Activated CD8-positive, alpha-beta memory T cell treated with anti-CD3 and anti-CD28 coated beads, Interleukin-2, amount 10 ng/mL, durations not matched to agents 7 days and 5 days (primary cell): ENCODE measurements around the gene CNTD1. TPM values are rescaled to one million over a fixed set of nuclear protein-coding genes. Genes with fewer than 3 reads are reported as not detected.

Experiments used
- ATAC-seq: fragments of 150-1000 bp; cut with Tn5 transposase; one replicate; pipeline ENCODE4 v1.10.0; 2021; ENCODE audit warnings: moderate library complexity
- CTCF ChIA-PET: fragments of 350-600 bp; sonication (Branson Sonifier 250); formaldehyde crosslinking; loops from one replicate; lab custom pipeline; 2021; ENCODE audit warnings: antibody characterized with exemption; lab: Charles Lee
- DNase-seq: peaks from one replicate; pipeline ENCODE4 v3.0.0-alpha.2; 2020
- H3K27ac Mint-ChIP-seq: one replicate; pipeline ENCODE4 v1.8.0; 2021; ENCODE audit warnings: mild to moderate bottlenecking, mixed read lengths
- H3K27me3 Mint-ChIP-seq: one replicate; pipeline ENCODE4 v1.8.0; 2021; ENCODE audit warnings: mixed read lengths
- H3K36me3 Mint-ChIP-seq: one replicate; pipeline ENCODE4 v1.8.0; 2021; ENCODE audit warnings: mild to moderate bottlenecking, mixed read lengths
- H3K4me1 Mint-ChIP-seq: one replicate; pipeline ENCODE4 v1.8.0; 2021; ENCODE audit warnings: mixed read lengths
- H3K4me3 Mint-ChIP-seq: one replicate; pipeline ENCODE4 v1.8.0; 2021; ENCODE audit warnings: mild to moderate bottlenecking, moderate library complexity, mixed read lengths
- H3K9me3 Mint-ChIP-seq: one replicate; pipeline ENCODE4 v1.8.0; 2022; ENCODE audit warnings: low read depth, mixed read lengths
- total RNA-seq, 2 experiments: library from RNA; stranded (reverse); gene quantifications; one replicate each; pipeline ENCODE4 v1.2.3, GENCODE V29; 2021

Gene CNTD1, protein sequence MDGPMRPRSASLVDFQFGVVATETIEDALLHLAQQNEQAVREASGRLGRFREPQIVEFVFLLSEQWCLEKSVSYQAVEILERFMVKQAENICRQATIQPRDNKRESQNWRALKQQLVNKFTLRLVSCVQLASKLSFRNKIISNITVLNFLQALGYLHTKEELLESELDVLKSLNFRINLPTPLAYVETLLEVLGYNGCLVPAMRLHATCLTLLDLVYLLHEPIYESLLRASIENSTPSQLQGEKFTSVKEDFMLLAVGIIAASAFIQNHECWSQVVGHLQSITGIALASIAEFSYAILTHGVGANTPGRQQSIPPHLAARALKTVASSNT
- total RNA-seq = not detected

DNA sequence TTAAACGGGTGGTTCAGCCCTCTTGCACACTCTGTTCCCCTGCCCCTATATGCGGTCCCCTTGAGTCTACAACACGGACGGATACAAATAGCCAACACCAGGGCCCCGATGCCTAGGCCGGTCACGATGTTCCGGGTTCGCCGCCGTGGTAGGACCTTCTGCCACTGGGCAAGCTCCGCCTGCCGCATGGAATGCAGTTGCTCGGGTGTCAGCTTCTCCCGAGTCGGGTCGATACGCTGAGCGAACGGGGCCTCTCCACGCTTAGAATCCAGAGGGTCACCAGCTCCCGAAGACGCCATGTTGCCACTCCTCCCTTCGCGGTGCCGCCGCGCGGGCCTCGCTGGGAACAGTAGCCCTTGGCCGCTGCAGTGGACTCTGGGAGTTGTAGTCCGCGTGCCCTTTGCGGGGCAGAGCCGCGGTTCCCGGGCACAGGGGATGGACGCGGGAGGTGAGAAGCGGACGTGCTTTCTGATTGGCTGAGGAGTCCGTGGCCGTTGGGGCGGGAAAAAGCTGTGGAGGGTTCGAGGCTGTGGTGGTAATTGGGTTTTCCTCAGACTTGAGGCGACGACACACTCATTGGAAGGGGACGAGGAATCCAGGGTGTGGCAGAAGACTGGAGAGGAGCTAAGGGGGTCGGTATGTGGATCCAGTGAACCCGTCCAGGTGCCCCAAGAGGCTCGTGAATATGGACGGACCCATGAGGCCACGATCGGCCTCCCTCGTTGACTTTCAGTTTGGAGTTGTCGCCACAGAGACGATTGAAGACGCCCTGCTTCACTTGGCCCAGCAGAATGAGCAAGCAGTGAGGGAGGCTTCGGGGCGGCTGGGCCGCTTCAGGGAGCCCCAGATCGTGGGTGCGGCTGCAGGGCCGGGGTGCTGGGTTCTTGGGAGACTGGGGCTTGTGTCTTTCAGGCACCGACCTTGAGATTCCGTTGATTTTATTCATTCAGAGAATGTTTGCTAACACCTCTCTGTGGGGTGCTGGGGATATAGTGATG lies at the start of gene CNTD1, which contains the start of gene COA3:
CNTD1 (plus strand) TSS at position 479 of the 998 bp plus-strand sequence; CDS start at position 686, 207 bp downstream.
COA3 (minus strand) TSS at position 322 of the 998 bp plus-strand sequence; CDS start at position 299, 23 bp downstream.
- H3K4me1 Mint-ChIP-seq = peaks cover 19% of the 10 kb centered on the region
- H3K36me3 Mint-ChIP-seq = peaks cover 2% of the 10 kb centered on the region
- peak; percentile 100 for ATAC-seq
- peak within 1 kb of the TSS; percentile 94 for H3K4me3 Mint-ChIP-seq
- no peaks in the 10 kb centered on the region for H3K9me3 Mint-ChIP-seq
- DNase-seq = peak; percentile 90
- peak within 1 kb of the TSS; percentile 75 for H3K27ac Mint-ChIP-seq
- peaks cover 7% of the 10 kb centered on the region for H3K27me3 Mint-ChIP-seq
- CTCF ChIA-PET = interaction anchor here (0.6 to 1.8 kb wide), 6 partner anchors 17 to 221 kb away, joined by 3 to 6 read pairs (median 4); partner anchors contain the start of gene BECN1

DNA sequence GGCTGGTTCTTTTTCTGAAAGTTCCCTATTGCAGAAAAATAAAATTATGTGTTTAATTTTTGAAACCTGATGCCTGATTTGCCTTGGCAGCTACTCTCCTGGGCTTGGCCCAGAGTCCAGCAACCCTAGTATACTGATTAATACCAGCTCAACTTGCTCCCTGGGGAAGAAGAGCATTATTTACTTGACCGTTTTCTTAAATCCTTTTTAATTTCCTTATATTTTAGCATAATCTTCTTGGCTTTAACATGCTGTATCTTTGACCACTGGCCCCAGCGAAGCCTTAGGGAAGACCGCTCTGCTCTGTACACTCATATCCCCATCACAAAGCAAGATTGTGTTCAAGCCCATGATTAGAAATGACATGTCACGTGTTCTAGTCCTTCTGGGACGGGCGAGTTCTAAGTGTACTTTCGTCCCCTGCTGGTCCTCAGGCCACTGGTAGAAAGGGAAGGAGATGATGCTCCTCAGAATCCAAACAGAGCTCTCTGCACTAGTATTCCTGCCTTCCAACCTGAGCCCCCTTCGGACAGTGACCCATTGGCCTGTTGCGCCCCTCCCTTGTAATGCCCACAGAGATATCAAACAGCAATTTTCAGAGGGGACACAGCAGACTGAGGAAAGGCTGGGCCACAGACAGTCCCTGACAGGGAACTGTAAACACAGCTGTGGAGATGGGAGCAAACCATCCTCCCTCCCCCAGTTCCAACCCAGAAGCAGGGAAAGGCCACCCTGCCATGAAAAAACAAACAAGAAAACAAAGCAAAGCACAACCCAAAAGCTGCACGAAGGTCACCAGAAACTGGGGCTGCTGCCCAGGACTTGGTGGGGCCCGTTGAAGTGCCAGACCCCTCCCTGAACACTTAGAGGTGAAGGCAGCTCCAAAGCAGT lies 49.5 kb upstream of the CNTD1 start:
- Mint-ChIP-seq H3K36me3 (no peaks in the 10 kb centered on the region), H3K4me3 (no peak overlapping the region), H3K9me3 (no peaks in the 10 kb centered on the region), H3K27ac (no peak overlapping the region), H3K27me3 (peaks cover 58% of the 10 kb centered on the region), H3K4me1 (peaks cover 9% of the 10 kb centered on the region)
- CTCF ChIA-PET = interaction anchor here (1.1 to 2.8 kb wide), 7 partner anchors 12 to 171 kb away, joined by 3 to 11 read pairs (median 3); partner anchors contain the start of gene RAMP2
- no peak for DNase-seq
- ATAC-seq = no peak

DNA sequence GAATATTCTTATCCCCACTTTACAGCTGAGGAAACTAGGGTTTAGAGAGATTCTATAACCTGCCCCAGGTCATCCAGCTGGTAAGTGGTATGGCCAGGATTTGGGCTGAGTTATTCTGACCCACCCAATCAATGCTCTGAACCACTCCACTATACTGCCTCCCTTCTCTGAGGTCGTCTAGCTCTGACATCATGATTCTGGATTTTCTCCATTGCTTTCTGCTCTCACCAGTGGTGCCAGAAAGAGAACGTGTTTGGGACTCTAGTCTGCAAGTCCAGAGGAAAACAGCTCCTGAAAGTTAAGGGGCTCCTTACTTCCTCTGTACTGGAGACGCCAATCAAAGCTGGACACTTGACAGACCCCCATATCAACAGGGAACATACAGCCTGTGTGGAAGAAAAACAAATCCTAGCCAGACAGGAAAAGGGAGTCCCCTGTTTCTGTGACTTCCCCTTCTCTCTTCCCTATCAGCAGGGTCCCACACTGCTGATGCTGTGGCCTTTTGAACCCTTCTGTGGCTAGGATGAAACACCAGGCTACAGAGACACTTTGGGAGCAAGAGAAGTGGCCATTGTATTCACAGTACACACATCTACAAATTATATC lies 47.8 kb upstream of the CNTD1 start:
- H3K9me3 Mint-ChIP-seq = no peaks in the 10 kb centered on the region
- H3K27me3 Mint-ChIP-seq = peaks cover 64% of the 10 kb centered on the region

DNA sequence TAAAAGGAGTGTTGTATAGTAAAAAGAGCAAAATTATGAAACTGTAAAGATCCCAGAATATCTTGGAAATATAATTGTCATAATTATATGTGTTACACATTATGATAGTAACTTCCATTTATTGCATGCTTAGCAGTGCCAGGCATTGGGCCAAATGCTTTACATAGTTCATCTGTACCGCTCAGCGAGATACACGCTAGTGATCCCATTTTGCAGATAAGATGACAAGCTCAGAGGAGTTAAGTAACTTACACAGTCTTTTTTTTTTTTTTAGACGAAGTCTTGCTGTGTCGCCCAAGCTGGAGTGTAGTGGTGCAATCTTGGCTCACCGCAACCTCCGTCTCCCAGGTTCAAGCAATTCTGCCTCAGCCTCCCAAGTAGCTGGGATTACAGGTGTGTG lies 47.0 kb upstream of the CNTD1 start:
- DNase-seq (no peak), ATAC-seq (no peak)
- H3K9me3 Mint-ChIP-seq = no peaks in the 10 kb centered on the region
- H3K27ac Mint-ChIP-seq = no peak overlapping the region
- H3K4me1 Mint-ChIP-seq = no peaks in the 10 kb centered on the region
- H3K4me3 Mint-ChIP-seq = no peak overlapping the region
- H3K36me3 Mint-ChIP-seq = no peaks in the 10 kb centered on the region
- peaks cover 63% of the 10 kb centered on the region for H3K27me3 Mint-ChIP-seq
- CTCF ChIA-PET = interaction anchor here (2.8 kb wide), 1 partner anchor 12 kb away, joined by 11 read pairs; no protein-coding TSS in a partner anchor

More for the DNA sequence above, 47.8 kb upstream of the CNTD1 start:
- Mint-ChIP-seq H3K36me3 (no peaks in the 10 kb centered on the region), H3K4me1 (no peaks in the 10 kb centered on the region), H3K4me3 (no peak overlapping the region), H3K27ac (no peak overlapping the region)
- CTCF ChIA-PET = interaction anchor here (1.5 to 2.8 kb wide), 3 partner anchors 10 to 28 kb away, joined by 3 to 11 read pairs (median 6); partner anchors contain the start of gene RAMP2
- no peak for ATAC-seq
- DNase-seq = no peak

- CTCF ChIA-PET = interaction anchor here (1.0 to 1.5 kb wide), 3 partner anchors 9 to 177 kb away, joined by 3 to 7 read pairs (median 7); partner anchors contain the start of gene PSMC3IP
- H3K36me3 Mint-ChIP-seq = no peaks in the 10 kb centered on the region
- DNase-seq = no peak
- no peak for ATAC-seq
- H3K27me3 Mint-ChIP-seq = peaks cover 62% of the 10 kb centered on the region
- no peaks in the 10 kb centered on the region for H3K9me3 Mint-ChIP-seq
- H3K4me1 Mint-ChIP-seq = no peaks in the 10 kb centered on the region
- no peak overlapping the region for H3K4me3 Mint-ChIP-seq
- no peak overlapping the region for H3K27ac Mint-ChIP-seq
These were observed 43.9 kb upstream of the CNTD1 start for GRCh38 chr17:42754782-42755181.

DNA sequence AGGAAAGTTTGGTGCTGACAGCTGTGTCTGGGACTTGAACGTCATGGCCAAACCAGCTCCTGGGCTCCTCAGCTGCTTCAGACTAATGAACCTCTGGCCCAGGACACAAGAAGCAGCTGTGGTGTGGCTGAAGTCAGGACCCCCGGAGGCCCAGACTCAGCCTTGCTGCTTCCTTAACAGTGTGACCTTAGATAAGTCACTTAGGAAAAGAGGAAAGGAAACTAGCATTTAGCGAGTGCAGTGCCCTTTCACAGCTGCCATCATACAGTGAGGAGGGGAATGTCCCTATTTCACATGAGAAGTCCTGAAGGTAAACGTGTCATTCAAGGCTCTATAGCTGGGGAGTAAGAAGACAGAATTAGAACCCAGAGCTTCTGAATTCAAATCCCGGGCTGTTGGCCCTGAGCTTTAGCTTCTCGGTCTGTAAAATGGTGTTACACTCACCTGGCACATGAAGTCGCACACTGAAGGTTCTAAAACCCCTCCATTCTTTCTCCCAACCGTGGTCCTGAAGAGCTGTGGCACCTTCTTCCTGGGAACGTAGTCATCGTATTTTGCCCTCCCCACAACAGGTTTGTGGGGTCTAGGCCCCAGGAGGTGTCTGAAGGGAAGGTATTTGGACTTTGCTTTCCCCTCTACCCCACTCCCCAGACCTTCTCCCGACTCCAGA lies 38.5 kb upstream of the CNTD1 start:
- peaks cover 60% of the 10 kb centered on the region for H3K27me3 Mint-ChIP-seq
- H3K4me1 Mint-ChIP-seq = peaks cover 3% of the 10 kb centered on the region
- no peaks in the 10 kb centered on the region for H3K36me3 Mint-ChIP-seq
- DNase-seq (no peak), ATAC-seq (no peak)
- CTCF ChIA-PET = interaction anchor here (0.9 to 5.6 kb wide), 7 partner anchors 10 to 211 kb away, joined by 3 to 110 read pairs (median 4); partner anchors contain the start of genes PSMC3IP and VPS25
- no peaks in the 10 kb centered on the region for H3K9me3 Mint-ChIP-seq
- H3K27ac Mint-ChIP-seq = no peak overlapping the region
- no peak overlapping the region for H3K4me3 Mint-ChIP-seq

DNA sequence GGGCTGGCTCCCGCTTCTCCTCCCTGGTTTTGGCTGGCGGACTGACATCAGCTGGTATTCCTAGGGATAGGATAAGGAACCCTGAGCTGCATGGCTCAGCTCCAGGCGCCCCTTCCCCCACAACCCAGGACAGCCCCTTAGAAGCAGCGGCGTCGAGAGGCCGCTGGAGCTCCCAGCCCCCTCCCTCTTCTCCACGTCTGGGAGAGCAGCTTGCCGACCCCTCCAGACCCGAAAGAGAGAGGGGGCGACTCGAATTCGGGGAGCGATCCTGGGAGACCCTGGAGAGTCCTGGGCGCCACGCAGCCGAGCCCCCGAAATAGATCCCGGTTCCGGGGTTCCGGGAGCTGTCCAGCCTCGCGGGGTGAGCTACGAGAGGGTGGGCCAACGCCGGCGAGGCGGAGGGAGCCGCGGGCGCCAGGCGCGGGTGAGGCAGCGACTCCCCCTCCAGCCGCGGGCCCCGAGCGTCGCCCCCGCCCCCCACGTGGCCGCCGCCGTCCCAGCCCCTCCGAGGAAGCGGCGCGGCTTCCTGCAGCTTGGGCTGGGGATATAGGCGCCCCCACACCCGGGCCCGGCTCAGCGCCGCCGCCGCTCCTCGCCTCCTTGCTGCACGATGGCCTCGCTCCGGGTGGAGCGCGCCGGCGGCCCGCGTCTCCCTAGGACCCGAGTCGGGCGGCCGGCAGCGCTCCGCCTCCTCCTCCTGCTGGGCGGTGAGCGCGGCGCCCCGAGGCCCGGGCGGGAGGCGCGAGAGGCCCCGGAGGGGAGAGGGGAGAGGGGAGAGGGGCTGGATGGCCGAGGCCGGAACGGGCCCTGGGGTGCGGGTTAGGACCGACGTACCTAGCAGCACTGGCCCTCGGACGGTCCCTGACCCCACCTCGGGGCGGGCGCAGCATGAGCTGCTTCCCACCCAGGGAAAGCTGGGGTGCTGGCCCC lies 37.7 kb upstream of the CNTD1 start, which contains the start of gene RAMP2:
RAMP2 (plus strand) TSS at position 576 of the 930 bp plus-strand sequence; CDS start at position 611, 35 bp downstream.
- Mint-ChIP-seq H3K36me3 (no peaks in the 10 kb centered on the region), H3K27ac (no peak within 1 kb of the TSS), H3K9me3 (no peaks in the 10 kb centered on the region), H3K27me3 (peaks cover 60% of the 10 kb centered on the region), H3K4me3 (no peak within 1 kb of the TSS), H3K4me1 (peaks cover 3% of the 10 kb centered on the region)
- ATAC-seq = peak; percentile 42
- no peak for DNase-seq
- CTCF ChIA-PET = interaction anchor here (0.8 to 5.6 kb wide), 9 partner anchors 9 to 212 kb away, joined by 3 to 110 read pairs (median 4); partner anchors contain the start of genes PLEKHH3, PSMC3IP, RETREG3 and VPS25

GRCh38 chr17:42761638-42762037 lies 37.0 kb upstream of the CNTD1 start:
- no peak for ATAC-seq
- DNase-seq = no peak
- CTCF ChIA-PET = interaction anchor here (0.8 to 5.6 kb wide), 8 partner anchors 12 to 182 kb away, joined by 3 to 110 read pairs (median 5); partner anchors contain the start of genes PLEKHH3, PSMC3IP, RETREG3 and VPS25
- H3K4me3 Mint-ChIP-seq = no peak overlapping the region
- no peaks in the 10 kb centered on the region for H3K9me3 Mint-ChIP-seq
- H3K4me1 Mint-ChIP-seq = peaks cover 3% of the 10 kb centered on the region
- no peaks in the 10 kb centered on the region for H3K36me3 Mint-ChIP-seq
- H3K27ac Mint-ChIP-seq = no peak overlapping the region
- peaks cover 56% of the 10 kb centered on the region for H3K27me3 Mint-ChIP-seq

DNA sequence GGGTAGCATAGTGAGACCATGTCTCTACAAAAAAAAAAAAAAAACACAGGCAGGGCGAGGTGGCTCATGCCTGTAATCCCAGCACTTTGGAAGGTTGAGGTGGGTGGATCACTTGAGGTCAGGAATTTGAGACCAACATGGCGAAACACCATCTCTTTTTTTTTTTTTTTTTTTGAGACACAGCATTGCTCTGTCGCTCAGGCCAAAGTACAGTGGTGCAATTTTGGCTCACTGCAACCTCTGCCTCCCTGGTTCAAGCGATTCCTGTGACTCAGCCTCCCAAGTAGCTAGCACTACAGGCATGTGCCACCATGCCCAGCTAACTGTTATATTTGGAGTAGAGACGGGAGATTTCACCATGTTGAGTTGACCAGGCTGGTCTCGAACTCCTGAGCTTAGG lies 32.5 kb upstream of the CNTD1 start:
- ATAC-seq = no peak
- Mint-ChIP-seq H3K36me3 (no peaks in the 10 kb centered on the region), H3K27me3 (peaks cover 39% of the 10 kb centered on the region), H3K4me1 (no peaks in the 10 kb centered on the region), H3K9me3 (no peaks in the 10 kb centered on the region), H3K4me3 (no peak overlapping the region), H3K27ac (no peak overlapping the region)
- no peak for DNase-seq
- CTCF ChIA-PET = interaction anchor here (1.6 kb wide), 1 partner anchor 188 kb away, joined by 5 read pairs; the partner anchor contains the start of gene PSMC3IP

DNA sequence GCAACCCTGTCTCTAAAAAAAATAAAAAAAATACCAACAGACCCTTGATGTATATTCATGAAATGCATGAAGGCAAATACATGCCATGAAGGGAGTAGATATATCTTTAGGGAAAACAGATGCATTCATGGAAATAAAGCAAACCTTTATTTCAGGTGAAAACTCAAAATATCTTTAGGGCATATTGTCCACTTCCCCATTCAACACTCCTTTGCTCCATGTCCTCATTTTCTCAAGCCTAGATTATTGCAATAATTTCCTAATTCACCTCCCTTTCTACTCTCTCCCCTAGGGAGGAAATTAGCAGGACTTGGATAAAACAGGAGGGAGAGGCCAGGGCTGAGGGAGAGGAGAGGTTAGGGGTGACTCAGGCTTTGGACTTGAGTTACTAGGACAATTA lies 31.1 kb upstream of the CNTD1 start:
- CTCF ChIA-PET = interaction anchor here (1.6 kb wide), 1 partner anchor 189 kb away, joined by 5 read pairs; the partner anchor contains the start of gene PSMC3IP
- Mint-ChIP-seq H3K36me3 (no peaks in the 10 kb centered on the region), H3K27ac (no peak overlapping the region), H3K9me3 (no peaks in the 10 kb centered on the region), H3K4me1 (peaks cover 7% of the 10 kb centered on the region), H3K27me3 (peaks cover 27% of the 10 kb centered on the region), H3K4me3 (no peak overlapping the region)
- ATAC-seq = no peak
- no peak for DNase-seq
